GM18519 (cell line): Measurements from ENCODE around the gene SPAG6.
"Not testable (repeated sequence)": the region's sequence is repeated elsewhere in the genome, so short reads cannot be mapped to it uniquely, and the experiment has no call there.

Experiments used
- ATAC-seq: cut with Tn5 transposase; IDR thresholded peaks from one replicate; pipeline ENCODE4 v1.9.1; 2021; ENCODE audit warnings: mild to moderate bottlenecking, moderate library complexity; ENCODE audit not compliant: unreplicated experiment, low FRiP score

SPAG6 gene

DNA sequence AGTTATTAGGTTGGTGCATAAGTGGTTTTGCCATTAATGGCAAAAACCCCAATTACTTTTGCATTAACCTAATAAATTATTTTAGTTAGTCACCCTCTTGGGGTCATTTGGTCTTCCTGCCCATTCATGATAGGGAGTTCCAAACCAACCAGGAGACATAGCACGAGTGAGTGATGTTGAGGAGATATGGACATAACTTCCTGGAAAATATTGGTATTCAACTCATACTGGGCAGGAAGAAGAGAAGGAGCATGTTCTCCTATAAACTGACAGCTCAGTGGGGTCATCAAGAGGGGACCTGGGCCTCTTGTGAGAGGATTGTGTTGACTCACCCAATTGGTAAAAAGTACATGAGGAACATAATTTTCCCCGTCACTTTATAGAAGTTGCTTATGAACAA, 23.7 kb downstream of the SPAG6 start:
- no peak for ATAC-seq

GRCh38 chr10:22369434-22370072, 24.3 kb downstream of the SPAG6 start:
- ATAC-seq: peak; percentile 49

- no peak for ATAC-seq
These were observed 25.0 kb downstream of the SPAG6 start for GRCh38 chr10:22370320-22370719.

DNA sequence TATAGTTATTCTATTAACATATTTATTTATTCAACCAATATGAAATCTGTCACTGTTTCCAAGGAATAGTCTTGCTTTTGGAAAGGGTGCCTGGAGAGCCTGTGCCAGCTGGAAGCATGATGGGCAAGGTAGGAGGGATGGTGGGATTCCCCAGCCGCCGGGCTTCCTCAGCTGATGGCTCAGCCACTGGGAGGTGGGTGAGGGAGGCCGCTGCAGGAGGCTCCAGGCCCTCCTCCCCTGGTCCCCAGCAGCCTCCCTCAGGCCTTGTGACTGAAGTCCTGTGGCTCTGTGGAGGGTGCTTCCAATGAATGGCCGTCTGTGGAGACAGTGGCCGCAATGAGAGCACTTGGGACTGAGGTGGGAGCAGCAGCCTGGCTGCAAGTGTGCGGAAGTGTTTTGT, 27.0 kb downstream of the SPAG6 start:
- ATAC-seq: no peak

DNA sequence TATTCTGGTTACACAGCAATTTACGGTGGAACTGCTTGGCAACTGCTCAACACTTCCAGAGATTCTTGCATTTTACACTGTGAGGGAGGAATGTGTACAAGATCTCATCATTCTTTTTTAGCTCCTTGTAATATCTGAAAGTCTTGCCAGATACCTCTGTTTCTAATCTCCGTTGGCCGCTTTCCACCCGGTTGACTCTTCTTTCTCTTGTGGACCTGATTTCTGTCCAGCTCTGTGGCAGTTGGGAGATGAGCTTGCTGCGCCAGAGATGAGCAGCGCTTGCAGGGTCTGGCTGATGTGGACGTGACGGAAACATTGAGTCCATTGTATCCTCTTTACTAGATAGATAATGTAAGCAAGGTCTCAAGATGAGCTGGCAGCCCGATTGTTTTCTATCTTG, 27.6 kb downstream of the SPAG6 start:
- ATAC-seq: no peak

DNA sequence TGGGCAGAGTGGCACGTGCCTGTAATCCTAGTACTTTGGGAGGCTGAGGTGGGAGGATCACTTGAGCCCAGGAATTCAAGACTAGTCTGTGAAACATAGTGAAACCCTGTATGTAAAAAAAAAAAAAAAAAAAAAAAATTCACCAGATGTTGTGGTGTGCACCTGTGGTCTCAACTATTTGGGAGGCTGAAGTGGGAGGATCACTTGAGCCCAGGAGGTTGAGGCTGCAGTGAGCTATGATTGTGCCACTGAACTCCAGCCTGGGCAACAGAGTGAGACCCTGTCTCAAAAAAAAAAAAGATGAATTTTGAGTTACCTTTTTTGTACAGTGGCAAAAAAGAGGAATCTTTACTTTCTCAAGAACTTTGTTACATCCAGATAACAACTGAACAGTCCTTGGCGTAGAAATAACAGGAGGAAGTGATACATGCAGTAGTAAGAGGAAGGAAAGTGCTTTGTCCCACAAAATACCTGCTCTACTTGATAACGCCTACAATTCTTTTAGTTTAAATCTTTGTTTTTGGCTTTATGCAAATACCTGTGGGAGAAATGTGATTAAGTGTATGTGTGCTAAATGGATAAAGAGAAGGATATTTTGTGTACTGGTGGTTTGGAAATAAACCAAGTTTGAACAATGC, 29.3 kb downstream of the SPAG6 start:
- no peak for ATAC-seq

- ATAC-seq: peak; percentile 45
These were observed 33.8 kb downstream of the SPAG6 start for GRCh38 chr10:22379059-22379458.

GRCh38 chr10:22381262-22381661, 36.0 kb downstream of the SPAG6 start:
- no peak for ATAC-seq

DNA sequence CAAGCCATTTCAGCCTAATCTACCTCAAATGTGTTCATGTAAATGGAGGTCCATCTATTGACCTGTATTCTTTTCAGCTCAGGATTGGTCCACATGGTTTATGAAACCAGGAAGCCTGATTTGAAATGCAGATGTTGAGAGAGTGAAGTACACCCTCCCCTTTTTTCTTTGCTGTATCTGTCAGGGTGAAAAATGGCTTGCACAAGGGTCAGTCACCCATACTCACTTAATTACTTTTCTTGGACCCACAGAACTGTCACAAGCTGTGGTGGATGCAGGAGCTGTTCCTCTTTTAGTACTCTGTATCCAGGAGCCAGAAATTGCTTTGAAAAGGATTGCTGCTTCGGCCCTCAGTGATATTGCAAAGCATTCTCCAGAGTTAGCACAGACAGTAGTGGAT, 41.2 kb downstream of the SPAG6 start:
- no peak for ATAC-seq

GRCh38 chr10:22389856-22390589, 44.7 kb downstream of the SPAG6 start:
- no peak for ATAC-seq

DNA sequence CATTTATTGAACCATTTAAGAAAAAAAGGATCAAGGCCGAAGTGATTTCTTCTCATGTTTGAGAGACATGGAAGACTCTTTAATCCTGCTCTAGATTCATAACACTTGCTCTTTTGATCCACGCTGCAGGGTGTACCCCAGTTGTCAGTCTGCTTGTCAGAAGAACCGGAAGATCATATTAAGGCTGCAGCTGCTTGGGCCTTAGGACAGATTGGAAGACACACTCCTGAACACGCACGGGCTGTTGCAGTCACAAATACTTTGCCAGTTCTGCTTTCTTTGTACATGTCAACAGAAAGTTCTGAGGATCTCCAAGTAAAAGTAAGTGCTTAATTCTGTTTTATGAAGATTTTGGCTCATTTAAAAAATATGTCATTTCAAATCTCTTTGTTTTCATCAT, 46.3 kb downstream of the SPAG6 start:
- ATAC-seq: no peak

DNA sequence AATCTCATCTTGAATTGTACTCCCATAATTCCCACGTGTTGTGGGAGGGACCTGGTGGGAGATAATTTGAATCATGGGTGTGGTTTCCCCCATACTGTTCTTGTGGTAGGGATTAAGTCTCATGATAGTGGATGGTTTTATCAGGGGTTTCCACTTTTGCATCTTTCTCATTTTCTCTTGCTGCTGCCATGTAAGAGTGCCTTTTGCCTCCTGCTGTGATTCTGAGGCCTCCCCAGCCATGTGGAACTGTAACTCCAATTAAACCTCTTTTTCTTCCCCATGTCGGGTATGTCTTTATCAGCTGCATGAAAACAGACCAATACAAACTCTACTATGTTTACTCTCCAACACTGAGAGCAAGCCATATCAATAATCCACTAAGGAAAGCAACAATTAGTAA, 50.9 kb downstream of the SPAG6 start:
- ATAC-seq: not testable (repeated sequence)

DNA sequence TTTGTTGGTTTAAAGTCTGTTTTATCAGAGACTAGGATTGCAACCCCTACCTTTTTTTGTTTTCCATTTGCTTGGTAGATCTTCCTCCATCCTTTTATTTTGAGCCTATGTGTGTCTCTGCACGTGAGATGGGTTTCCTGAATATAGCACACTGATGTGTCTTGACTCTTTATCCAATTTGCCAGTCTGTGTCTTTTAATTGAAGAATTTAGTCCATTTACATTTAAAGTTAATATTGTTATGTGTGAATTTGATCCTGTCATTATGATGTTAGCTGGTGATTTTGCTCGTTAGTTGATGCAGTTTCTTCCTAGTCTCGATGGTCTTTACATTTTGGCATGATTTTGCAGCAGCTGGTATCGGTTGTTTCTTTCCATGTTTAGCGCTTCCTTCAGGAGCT, 61.6 kb downstream of the SPAG6 start:
- ATAC-seq: not testable (repeated sequence)

GRCh38 chr10:22410394-22410793, 65.1 kb downstream of the SPAG6 start:
- no peak for ATAC-seq

DNA sequence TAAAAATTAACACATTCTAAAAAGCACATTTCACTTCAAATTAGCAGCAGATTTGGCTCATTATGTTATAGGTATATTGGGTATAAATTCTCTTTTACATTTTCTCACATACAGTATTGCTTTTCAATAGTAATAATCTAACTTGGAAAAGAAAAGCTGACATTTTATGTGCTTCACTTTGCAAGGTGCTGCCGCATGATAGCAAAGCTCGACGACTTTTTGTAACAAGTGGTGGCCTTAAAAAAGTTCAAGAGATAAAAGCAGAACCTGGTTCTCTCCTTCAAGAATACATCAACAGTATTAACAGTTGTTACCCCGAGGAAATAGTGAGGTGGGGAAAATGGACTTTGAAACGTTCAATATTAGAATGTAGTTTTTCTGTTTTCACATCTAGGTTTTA, 65.5 kb downstream of the SPAG6 start:
- no peak for ATAC-seq

- no peak for ATAC-seq
These were observed 68.8 kb downstream of the SPAG6 start for GRCh38 chr10:22414146-22414545.

- no peak for ATAC-seq
These were observed 69.8 kb downstream of the SPAG6 start for GRCh38 chr10:22415072-22415471.

- no peak for ATAC-seq
These were observed 72.5 kb downstream of the SPAG6 start for GRCh38 chr10:22417736-22418268.

- ATAC-seq: no peak
These were observed 75.7 kb downstream of the SPAG6 start for GRCh38 chr10:22420787-22421517.

DNA sequence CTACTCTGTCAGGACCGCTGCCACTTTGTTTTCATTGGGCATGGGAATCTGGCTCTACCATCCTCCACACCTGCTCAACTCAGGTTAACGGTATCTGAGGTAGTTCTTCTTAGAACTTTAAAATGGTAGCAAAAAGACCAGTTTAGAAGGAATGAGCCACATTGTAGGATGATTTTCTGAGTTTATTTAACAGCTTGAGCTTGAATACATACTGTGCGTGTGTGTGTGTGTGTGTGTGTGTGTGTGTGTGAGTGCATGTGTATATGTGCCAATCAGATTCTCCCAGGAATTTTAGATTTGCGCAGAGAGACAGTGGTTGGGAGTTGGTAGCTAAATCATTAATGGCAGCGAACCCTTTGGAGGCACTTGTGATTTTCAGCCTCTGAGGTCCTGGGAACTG, 81.4 kb downstream of the SPAG6 start:
- no peak for ATAC-seq

- no peak for ATAC-seq
These were observed 81.8 kb downstream of the SPAG6 start for GRCh38 chr10:22427101-22427500.
